HUES48 (cell line): ENCODE results near the gene DNAJC7.
"Not testable (repeated sequence)": the region's sequence is repeated elsewhere in the genome, so short reads cannot be mapped to it uniquely, and the experiment has no call there.

ENCODE experiments used
- H3K27ac ChIP-seq: one replicate; pipeline ENCODE4 v1.7.0; 2013; ENCODE audit warnings: low read depth, low read length, inconsistent platforms
- H3K27me3 ChIP-seq: 2 replicates; pipeline ENCODE4 v1.6.1; 2013; ENCODE audit warnings: mild to moderate bottlenecking, low read length; ENCODE audit not compliant: control insufficient read depth, insufficient read depth
- H3K36me3 ChIP-seq: 2 replicates; pipeline ENCODE4 v1.6.1; 2013; ENCODE audit warnings: low read length; ENCODE audit not compliant: control insufficient read depth, insufficient read depth
- H3K4me1 ChIP-seq: 2 replicates; pipeline ENCODE4 v1.6.1; 2013; ENCODE audit warnings: mild to moderate bottlenecking, low read length; ENCODE audit not compliant: control insufficient read depth, insufficient read depth
- H3K4me3 ChIP-seq: 2 replicates; pipeline ENCODE4 v1.5.1; 2013; ENCODE audit warnings: mild to moderate bottlenecking, low read depth, low read length
- H3K9ac ChIP-seq: 2 replicates; pipeline ENCODE4 v1.6.1; 2013; ENCODE audit warnings: mild to moderate bottlenecking, low read depth, low read length, moderate library complexity
- H3K9me3 ChIP-seq: 2 replicates; pipeline ENCODE4 v1.6.1; 2013; ENCODE audit warnings: low read length; ENCODE audit not compliant: control insufficient read depth, insufficient read depth

The DNAJC7 gene

GRCh38 chr17:41943492-41943891 is 73.7 kb downstream of the DNAJC7 start:
- Histone ChIP-seq H3K9me3 (no peaks in the 10 kb centered on the region), H3K36me3 (no peaks in the 10 kb centered on the region), H3K9ac (no peak overlapping the region), H3K27ac (no peak overlapping the region), H3K4me1 (no peaks in the 10 kb centered on the region), H3K4me3 (no peak overlapping the region), H3K27me3 (no peaks in the 10 kb centered on the region)

GRCh38 chr17:41942626-41943373 is 74.4 kb downstream of the DNAJC7 start:
- Histone ChIP-seq H3K9ac (no peak overlapping the region), H3K27ac (no peak overlapping the region), H3K4me3 (no peak overlapping the region), H3K4me1 (no peaks in the 10 kb centered on the region), H3K9me3 (no peaks in the 10 kb centered on the region), H3K27me3 (no peaks in the 10 kb centered on the region), H3K36me3 (no peaks in the 10 kb centered on the region)

- no peak overlapping the region for H3K27ac ChIP-seq
- no peaks in the 10 kb centered on the region for H3K4me1 ChIP-seq
- no peaks in the 10 kb centered on the region for H3K36me3 ChIP-seq
- no peaks in the 10 kb centered on the region for H3K27me3 ChIP-seq
- H3K9me3 ChIP-seq: no peaks in the 10 kb centered on the region
- H3K4me3 ChIP-seq: no peak overlapping the region
- no peak overlapping the region for H3K9ac ChIP-seq
Measured at GRCh38 chr17:41941168-41941567, 76.1 kb downstream of the DNAJC7 start.

DNA sequence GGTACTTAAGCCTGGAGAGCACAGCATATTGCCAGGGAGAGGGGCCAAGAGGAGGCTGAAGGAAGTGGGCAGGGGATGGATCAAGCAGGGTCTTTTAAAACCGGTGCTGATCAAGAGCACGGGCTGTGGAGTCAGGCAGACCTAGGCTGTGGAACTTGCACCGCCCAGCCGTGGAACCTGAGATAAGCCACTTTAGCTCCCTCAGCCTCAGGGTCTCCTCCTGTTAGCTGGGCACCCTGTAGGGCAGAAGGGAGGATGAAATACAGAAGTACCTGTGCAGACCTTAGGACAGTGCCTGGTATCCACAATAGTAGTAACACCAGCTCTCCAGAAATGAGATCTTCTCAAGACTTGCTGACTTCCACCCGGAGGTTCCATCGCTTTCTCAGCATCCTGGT is 77.5 kb downstream of the DNAJC7 start:
- Histone ChIP-seq H3K36me3 (no peaks in the 10 kb centered on the region), H3K9ac (no peak overlapping the region), H3K27me3 (no peaks in the 10 kb centered on the region), H3K4me1 (no peaks in the 10 kb centered on the region), H3K9me3 (no peaks in the 10 kb centered on the region), H3K27ac (no peak overlapping the region), H3K4me3 (no peak overlapping the region)

GRCh38 chr17:41939044-41939692 is 78.1 kb downstream of the DNAJC7 start:
- no peak overlapping the region for H3K9ac ChIP-seq
- no peaks in the 10 kb centered on the region for H3K27me3 ChIP-seq

GRCh38 chr17:41937970-41938954 is 79.0 kb downstream of the DNAJC7 start:
- H3K9me3 ChIP-seq: no peaks in the 10 kb centered on the region
- H3K27ac ChIP-seq: no peak overlapping the region
- no peaks in the 10 kb centered on the region for H3K4me1 ChIP-seq
- H3K27me3 ChIP-seq: no peaks in the 10 kb centered on the region
- H3K36me3 ChIP-seq: no peaks in the 10 kb centered on the region
- no peak overlapping the region for H3K4me3 ChIP-seq
- no peak overlapping the region for H3K9ac ChIP-seq

More at GRCh38 chr17:41939044-41939692, 78.1 kb downstream of the DNAJC7 start:
- Histone ChIP-seq H3K4me3 (no peak overlapping the region), H3K36me3 (no peaks in the 10 kb centered on the region), H3K4me1 (no peaks in the 10 kb centered on the region), H3K9me3 (no peaks in the 10 kb centered on the region), H3K27ac (no peak overlapping the region)

- Histone ChIP-seq H3K36me3 (no peaks in the 10 kb centered on the region), H3K9ac (no peak overlapping the region), H3K27me3 (no peaks in the 10 kb centered on the region), H3K4me1 (no peaks in the 10 kb centered on the region), H3K27ac (no peak overlapping the region), H3K9me3 (no peaks in the 10 kb centered on the region), H3K4me3 (no peak overlapping the region)
Measured at GRCh38 chr17:41935641-41936040, 81.6 kb downstream of the DNAJC7 start.

- Histone ChIP-seq H3K27ac (no peak overlapping the region), H3K27me3 (no peaks in the 10 kb centered on the region), H3K9ac (no peak overlapping the region), H3K9me3 (no peaks in the 10 kb centered on the region), H3K36me3 (no peaks in the 10 kb centered on the region), H3K4me3 (no peak overlapping the region), H3K4me1 (no peaks in the 10 kb centered on the region)
Measured at GRCh38 chr17:41932816-41933389, 84.3 kb downstream of the DNAJC7 start.

DNA sequence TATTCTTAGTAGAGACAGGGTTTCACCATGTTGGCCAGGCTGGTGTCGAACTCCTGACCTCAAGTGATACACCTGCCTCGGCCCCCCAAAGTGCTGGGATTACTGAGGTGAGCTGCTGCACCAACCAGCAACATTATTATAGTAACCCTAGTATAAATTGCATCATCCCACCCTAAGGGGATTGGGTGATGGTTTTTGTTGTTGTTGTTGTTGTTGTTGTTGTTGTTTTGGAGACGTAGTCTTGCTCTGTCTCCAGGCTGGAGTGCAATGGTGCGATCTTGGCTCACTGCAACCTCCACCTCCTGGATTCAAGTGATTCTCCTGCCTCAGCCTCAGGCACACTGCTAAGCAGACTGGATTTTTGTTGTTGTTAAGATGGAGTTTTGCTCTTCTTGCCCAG is 85.5 kb downstream of the DNAJC7 start:
- H3K9me3 ChIP-seq, H3K27ac ChIP-seq, H3K4me3 ChIP-seq, H3K27me3 ChIP-seq, H3K36me3 ChIP-seq, H3K4me1 ChIP-seq, H3K9ac ChIP-seq: not testable (repeated sequence)

- not testable (repeated sequence) for H3K9ac ChIP-seq, H3K36me3 ChIP-seq, H3K27me3 ChIP-seq, H3K4me1 ChIP-seq, H3K9me3 ChIP-seq
- Histone ChIP-seq H3K27ac (peak overlapping the region; percentile 64), H3K4me3 (peak overlapping the region; percentile 79)
Measured at GRCh38 chr17:41930833-41931156, 86.4 kb downstream of the DNAJC7 start.
